Keratinocyte (primary cell): Measurements from ENCODE around the gene TBXAS1.

Source experiments
- EZH2 ChIP-seq: IDR thresholded peaks from one replicate; pipeline ENCODE4 v1.6.1; 2012; ENCODE audit warnings: inconsistent platforms, mild to moderate bottlenecking, low read length, moderate library complexity
- TF ChIP-seq, protein P1 (sequence below), 3 experiments: IDR thresholded peaks in 1 of 3; conservative IDR thresholded peaks in 1 of 3; optimal IDR thresholded peaks in 1 of 3; 2 replicates in 2 of 3; 3 replicates in 1 of 3; pipeline versions ENCODE3 to v1.5.1; 2011; ENCODE audit warnings: low read length in 3 of 3, mild to moderate bottlenecking in 3 of 3, moderate library complexity in 2 of 3, control low read depth in 1 of 3, inconsistent platforms in 1 of 3; ENCODE audit not compliant: insufficient read depth in 2 of 3; ENCODE audit errors: extremely low read depth in 1 of 3

DNA sequence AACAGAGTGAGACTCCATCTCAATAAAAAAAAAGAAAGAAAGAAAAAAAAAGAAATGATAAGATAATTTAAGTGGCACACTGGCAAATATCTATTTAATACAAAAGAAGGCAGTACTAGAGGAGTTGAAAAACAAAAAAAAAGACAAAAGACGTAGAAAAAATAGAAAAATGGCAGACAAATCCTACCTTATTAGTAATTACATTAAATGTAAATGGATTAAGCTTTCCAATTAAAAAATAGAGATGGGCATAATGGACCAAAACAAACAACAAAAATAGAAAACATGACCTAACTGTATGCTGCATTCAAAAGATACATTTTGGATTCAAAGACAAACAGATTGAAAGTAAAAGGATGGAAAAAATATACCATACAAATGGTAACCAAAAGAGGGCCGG is 239.0 kb downstream of the TBXAS1 start:
- TF ChIP-seq, protein P1, sequence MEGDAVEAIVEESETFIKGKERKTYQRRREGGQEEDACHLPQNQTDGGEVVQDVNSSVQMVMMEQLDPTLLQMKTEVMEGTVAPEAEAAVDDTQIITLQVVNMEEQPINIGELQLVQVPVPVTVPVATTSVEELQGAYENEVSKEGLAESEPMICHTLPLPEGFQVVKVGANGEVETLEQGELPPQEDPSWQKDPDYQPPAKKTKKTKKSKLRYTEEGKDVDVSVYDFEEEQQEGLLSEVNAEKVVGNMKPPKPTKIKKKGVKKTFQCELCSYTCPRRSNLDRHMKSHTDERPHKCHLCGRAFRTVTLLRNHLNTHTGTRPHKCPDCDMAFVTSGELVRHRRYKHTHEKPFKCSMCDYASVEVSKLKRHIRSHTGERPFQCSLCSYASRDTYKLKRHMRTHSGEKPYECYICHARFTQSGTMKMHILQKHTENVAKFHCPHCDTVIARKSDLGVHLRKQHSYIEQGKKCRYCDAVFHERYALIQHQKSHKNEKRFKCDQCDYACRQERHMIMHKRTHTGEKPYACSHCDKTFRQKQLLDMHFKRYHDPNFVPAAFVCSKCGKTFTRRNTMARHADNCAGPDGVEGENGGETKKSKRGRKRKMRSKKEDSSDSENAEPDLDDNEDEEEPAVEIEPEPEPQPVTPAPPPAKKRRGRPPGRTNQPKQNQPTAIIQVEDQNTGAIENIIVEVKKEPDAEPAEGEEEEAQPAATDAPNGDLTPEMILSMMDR (optimal IDR thresholded peaks at IDR 0.05 in 1 of 3, IDR thresholded peaks at IDR 0.05 in 1 of 3, conservative IDR thresholded peaks at IDR 0.05 in 1 of 3; ENCODE audit: extremely low read depth in 1 of 3, insufficient read depth in 2 of 3, low read length in 3 of 3) = no peak
- no peak for TF ChIP-seq EZH2
